HL-60 (cell line): Measurements from ENCODE around the gene ABHD8.

Experiments used
- DNase-seq, 2 experiments: peaks; one replicate each; pipeline ENCODE4 v3.0.0-alpha.2; 2010 to 2020; ENCODE audit warnings: low read depth in 1 of 2, low spot score in 1 of 2
- H3K27ac ChIP-seq: fragments of 250-450 bp; sonication (Bioruptor Pico); replicated peaks from 2 replicates; pipeline ENCODE4 v1.5.1; 2020; ENCODE audit warnings: mild to moderate bottlenecking, moderate library complexity
- H3K27me3 ChIP-seq: fragments of 250-450 bp; sonication (Bioruptor Pico); 2 replicates; pipeline ENCODE4 v1.5.1; 2021; ENCODE audit warnings: mild to moderate bottlenecking, moderate library complexity; ENCODE audit not compliant: insufficient read depth, poor library complexity, severe bottlenecking
- H3K4me3 ChIP-seq: replicated peaks from 2 replicates; pipeline ENCODE4 v1.5.1; 2011; ENCODE audit warnings: mild to moderate bottlenecking, control low read depth, low read length; ENCODE audit not compliant: insufficient read depth
- CTCF ChIP-seq: IDR thresholded peaks from one replicate; pipeline ENCODE4 v1.5.1; 2011; ENCODE audit warnings: low read length, control low read depth, inconsistent platforms; ENCODE audit not compliant: insufficient read depth
- GABPA ChIP-seq: IDR thresholded peaks from 2 replicates; pipeline ENCODE4 v1.6.1; 2012; ENCODE audit warnings: low read depth
- POLR2AphosphoS5 ChIP-seq: IDR thresholded peaks from 2 replicates; pipeline ENCODE4 v1.6.1; 2012; ENCODE audit warnings: low read depth
- REST ChIP-seq: IDR thresholded peaks from 2 replicates; pipeline ENCODE4 v1.6.1; 2012; ENCODE audit warnings: low read depth; ENCODE audit not compliant: insufficient replicate concordance
- SPI1 ChIP-seq: IDR thresholded peaks from 2 replicates; pipeline ENCODE4 v1.6.1; 2012; ENCODE audit warnings: low read depth, mild to moderate bottlenecking, borderline replicate concordance

ABHD8 gene

GRCh38 chr19:17259934-17260333 lies 43.3 kb downstream of the ABHD8 start:
- H3K27ac ChIP-seq, result no peak overlapping the region
- H3K27me3 ChIP-seq, result no peaks in the 10 kb centered on the region
- no peak overlapping the region for H3K4me3 ChIP-seq
- DNase-seq, result no peak
- TF ChIP-seq POLR2AphosphoS5 (no peak), REST (no peak), SPI1 (no peak), CTCF (no peak), GABPA (no peak)

GRCh38 chr19:17259118-17259780 lies 44.0 kb downstream of the ABHD8 start:
- Histone ChIP-seq H3K27ac (no peak overlapping the region), H3K4me3 (no peak overlapping the region), H3K27me3 (no peaks in the 10 kb centered on the region)
- TF ChIP-seq SPI1 (no peak), POLR2AphosphoS5 (no peak), REST (no peak), GABPA (no peak), CTCF (no peak)
- DNase-seq, result no peak

GRCh38 chr19:17256130-17256529 lies 47.1 kb downstream of the ABHD8 start:
- TF ChIP-seq CTCF (no peak), POLR2AphosphoS5 (no peak), REST (no peak), SPI1 (no peak), GABPA (no peak)
- Histone ChIP-seq H3K27ac (no peak overlapping the region), H3K27me3 (no peaks in the 10 kb centered on the region), H3K4me3 (no peak overlapping the region)
- DNase-seq, result no peak
